ENCODE measurements around the gene NDRG4.

NDRG4 gene

DNA sequence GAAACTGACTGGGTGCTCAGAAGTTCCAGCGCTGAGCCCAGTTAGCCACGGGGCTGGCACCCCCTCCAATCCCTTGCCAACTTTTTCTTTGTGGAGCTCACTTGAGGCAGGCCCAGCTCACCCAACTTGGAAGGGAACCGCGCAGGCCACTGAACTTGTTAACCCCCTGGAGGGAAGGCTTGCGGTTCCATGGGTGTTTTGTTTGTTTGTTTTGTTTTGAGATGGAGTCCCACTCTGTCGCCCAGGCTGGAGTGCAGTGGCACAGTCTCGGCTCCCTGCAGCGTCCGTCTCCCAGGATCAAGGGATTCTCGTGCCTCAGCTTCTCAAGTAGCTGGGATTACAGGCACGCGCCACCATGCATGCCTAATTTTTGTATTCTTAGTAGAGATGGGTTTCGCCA is 34.1 kb upstream of the NDRG4 start:
- Histone ChIP-seq H3K36me3 (ENCODE audit: control insufficient read depth, insufficient read depth, low read length) (no peaks in the 10 kb centered on the region), H3K9ac (ENCODE audit: low read length) (no peak overlapping the region), H3K27ac (ENCODE audit: low read depth, low read length) (no peak overlapping the region), H3K9me3 (ENCODE audit: control insufficient read depth, insufficient read depth, low read depth, low read length) (no peaks in the 10 kb centered on the region), H3K27me3 (ENCODE audit: control insufficient read depth, insufficient read depth, low read length) (peaks cover 69% of the 10 kb centered on the region), H3K4me3 (ENCODE audit: low read depth, low read length) (no peak overlapping the region), H3K4me1 (ENCODE audit: control insufficient read depth, insufficient read depth, low read length) (peaks cover 7% of the 10 kb centered on the region; the same call in 1 of the 2 replicates)

DNA sequence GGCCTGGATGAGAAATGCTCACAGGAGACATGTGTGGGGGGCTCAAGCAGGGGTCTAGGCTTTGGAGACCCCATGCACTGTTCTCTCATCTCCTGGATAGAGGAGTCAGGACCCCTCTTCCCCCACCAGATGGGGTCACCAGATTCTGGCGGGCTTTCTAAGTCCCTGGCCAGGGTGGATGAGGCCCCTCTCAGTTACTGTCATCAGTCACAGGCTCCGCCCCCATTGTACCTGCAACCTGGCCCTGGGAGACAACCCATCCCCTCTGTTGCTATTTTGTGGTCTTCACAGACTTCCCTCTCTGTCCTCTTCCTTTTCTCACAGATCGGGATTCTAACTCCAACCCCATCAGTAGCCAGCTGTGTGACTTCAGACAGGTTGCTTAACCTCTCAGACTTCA is 33.5 kb upstream of the NDRG4 start:
- no peak overlapping the region for H3K9ac ChIP-seq (ENCODE audit: low read length)
- no peaks in the 10 kb centered on the region for H3K36me3 ChIP-seq (ENCODE audit: control insufficient read depth, insufficient read depth, low read length)
- peaks cover 7% of the 10 kb centered on the region; the same call in 1 of the 2 replicates for H3K4me1 ChIP-seq (ENCODE audit: control insufficient read depth, insufficient read depth, low read length)
- peaks cover 64% of the 10 kb centered on the region for H3K27me3 ChIP-seq (ENCODE audit: control insufficient read depth, insufficient read depth, low read length)
- no peak overlapping the region for H3K27ac ChIP-seq (ENCODE audit: low read depth, low read length)
- H3K4me3 ChIP-seq (ENCODE audit: low read depth, low read length) = no peak overlapping the region
- no peaks in the 10 kb centered on the region for H3K9me3 ChIP-seq (ENCODE audit: control insufficient read depth, insufficient read depth, low read depth, low read length)

DNA sequence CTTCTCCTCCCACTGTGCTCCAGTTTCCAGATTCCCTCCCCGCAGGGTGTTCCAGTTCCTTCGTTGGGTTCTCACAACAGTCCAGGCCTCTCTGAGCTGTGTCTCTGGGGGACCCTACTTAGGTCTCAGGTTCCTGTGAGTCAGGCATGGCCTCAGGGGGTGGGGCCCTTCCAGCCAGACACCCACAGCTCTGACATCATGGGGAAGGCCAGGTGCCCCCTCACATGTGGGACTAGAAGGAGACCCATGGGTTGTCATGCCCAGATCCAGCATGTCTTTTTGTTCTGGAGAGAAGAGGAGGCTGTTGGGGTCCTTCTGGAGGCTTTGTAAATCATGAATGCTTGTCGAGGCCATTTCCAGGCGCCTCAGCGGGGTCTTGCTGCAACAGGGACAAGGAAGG is 32.0 kb upstream of the NDRG4 start:
- Histone ChIP-seq H3K27ac (ENCODE audit: low read depth, low read length) (no peak overlapping the region), H3K36me3 (ENCODE audit: control insufficient read depth, insufficient read depth, low read length) (no peaks in the 10 kb centered on the region), H3K9ac (ENCODE audit: low read length) (no peak overlapping the region), H3K9me3 (ENCODE audit: control insufficient read depth, insufficient read depth, low read depth, low read length) (no peaks in the 10 kb centered on the region), H3K4me1 (ENCODE audit: control insufficient read depth, insufficient read depth, low read length) (peaks cover 6% of the 10 kb centered on the region), H3K4me3 (ENCODE audit: low read depth, low read length) (no peak overlapping the region), H3K27me3 (ENCODE audit: control insufficient read depth, insufficient read depth, low read length) (peaks cover 49% of the 10 kb centered on the region)

DNA sequence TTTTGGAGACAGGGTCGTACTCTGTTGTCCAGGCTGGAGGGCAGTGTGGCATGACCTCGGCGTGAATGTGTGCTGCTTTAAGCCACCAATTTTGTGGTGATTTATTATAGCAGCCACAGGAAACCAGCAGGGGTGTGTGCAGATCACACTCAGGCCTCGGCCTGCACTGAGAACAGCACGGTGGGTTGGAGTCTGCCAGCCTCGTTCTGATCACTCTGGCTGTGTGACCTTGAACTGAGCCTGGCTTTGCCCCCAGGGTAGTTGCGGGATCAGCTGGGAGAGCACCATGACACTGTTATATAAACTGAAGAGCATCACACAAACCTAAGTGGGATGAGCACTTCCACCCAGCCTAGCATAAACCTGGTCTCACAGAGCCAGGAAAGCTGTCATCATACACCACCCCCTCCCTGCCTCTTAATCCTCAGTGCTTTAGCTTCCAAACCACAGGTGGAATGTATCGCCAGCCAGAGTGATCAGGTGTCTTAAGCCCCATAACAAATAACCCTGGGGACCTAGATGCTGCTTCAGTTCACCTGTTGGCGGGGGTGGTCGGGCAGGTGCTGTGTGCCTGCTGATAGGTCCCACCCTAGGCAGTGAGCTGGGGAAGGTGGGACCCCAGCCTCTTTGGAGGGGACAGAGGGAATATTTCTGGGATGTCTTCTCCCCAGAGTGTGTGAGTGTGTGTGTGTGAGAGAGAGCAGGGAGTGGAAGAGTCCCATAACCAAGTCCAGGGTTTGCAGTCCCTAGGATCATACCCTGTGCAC is 28.6 kb upstream of the NDRG4 start:
- H3K27me3 ChIP-seq (ENCODE audit: control insufficient read depth, insufficient read depth, low read length) = peaks cover 14% of the 10 kb centered on the region
- H3K9me3 ChIP-seq (ENCODE audit: control insufficient read depth, insufficient read depth, low read depth, low read length) = no peaks in the 10 kb centered on the region

DNA sequence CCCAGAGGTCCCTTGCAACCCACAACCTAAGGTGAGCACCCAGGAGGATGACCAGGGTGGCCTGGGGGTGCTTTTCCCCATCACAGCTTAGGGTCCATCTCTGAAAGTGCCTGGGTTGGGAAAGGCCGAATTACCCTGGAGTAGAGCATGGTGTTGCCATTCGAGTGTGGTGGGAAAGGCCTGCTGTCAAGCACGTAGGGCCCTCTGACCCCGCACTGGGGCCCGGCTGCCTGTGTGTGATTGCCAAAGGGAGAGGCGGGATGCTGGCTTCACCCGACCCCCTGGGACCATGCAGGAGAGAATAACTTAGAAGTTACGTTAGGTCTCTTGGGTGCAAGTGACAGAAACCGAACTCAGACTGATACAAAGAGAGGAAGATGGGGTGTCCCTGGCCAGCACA is 27.7 kb upstream of the NDRG4 start:
- H3K27ac ChIP-seq (ENCODE audit: low read depth, low read length) = no peak overlapping the region
- H3K9me3 ChIP-seq (ENCODE audit: control insufficient read depth, insufficient read depth, low read depth, low read length) = no peaks in the 10 kb centered on the region
- H3K27me3 ChIP-seq (ENCODE audit: control insufficient read depth, insufficient read depth, low read length) = peaks cover 8% of the 10 kb centered on the region
- H3K4me3 ChIP-seq (ENCODE audit: low read depth, low read length) = no peak overlapping the region
- H3K9ac ChIP-seq (ENCODE audit: low read length) = no peak overlapping the region
- peaks cover 10% of the 10 kb centered on the region for H3K4me1 ChIP-seq (ENCODE audit: control insufficient read depth, insufficient read depth, low read length)
- H3K36me3 ChIP-seq (ENCODE audit: control insufficient read depth, insufficient read depth, low read length) = no peaks in the 10 kb centered on the region

More for the DNA sequence above, 28.6 kb upstream of the NDRG4 start:
- H3K36me3 ChIP-seq (ENCODE audit: control insufficient read depth, insufficient read depth, low read length) = no peaks in the 10 kb centered on the region
- no peak overlapping the region for H3K4me3 ChIP-seq (ENCODE audit: low read depth, low read length)
- H3K9ac ChIP-seq (ENCODE audit: low read length) = no peak overlapping the region
- peaks cover 10% of the 10 kb centered on the region for H3K4me1 ChIP-seq (ENCODE audit: control insufficient read depth, insufficient read depth, low read length)
- no peak overlapping the region for H3K27ac ChIP-seq (ENCODE audit: low read depth, low read length)

DNA sequence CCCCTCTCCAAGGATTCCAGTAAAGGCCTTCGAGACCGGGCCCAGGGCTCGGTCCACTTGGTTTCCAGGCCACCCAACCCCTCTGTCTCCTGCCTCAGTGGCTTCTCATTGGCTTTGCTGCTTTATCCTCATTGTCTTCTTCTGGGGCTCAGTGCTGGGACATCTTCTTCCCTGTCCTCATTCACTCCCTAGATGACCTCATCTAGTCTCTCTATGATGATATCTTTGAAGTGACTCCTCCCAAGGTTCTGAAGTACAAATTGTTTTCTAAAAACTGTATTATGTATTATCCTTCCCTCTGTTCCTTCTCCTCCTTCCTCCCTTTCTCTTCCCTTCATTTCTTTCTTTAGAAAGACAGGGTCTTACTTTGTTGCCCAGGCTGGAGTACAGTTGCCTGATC is 27.1 kb upstream of the NDRG4 start:
- Histone ChIP-seq H3K4me1 (ENCODE audit: control insufficient read depth, insufficient read depth, low read length) (peaks cover 10% of the 10 kb centered on the region), H3K9ac (ENCODE audit: low read length) (no peak overlapping the region), H3K9me3 (ENCODE audit: control insufficient read depth, insufficient read depth, low read depth, low read length) (no peaks in the 10 kb centered on the region), H3K27me3 (ENCODE audit: control insufficient read depth, insufficient read depth, low read length) (peaks cover 2% of the 10 kb centered on the region), H3K36me3 (ENCODE audit: control insufficient read depth, insufficient read depth, low read length) (no peaks in the 10 kb centered on the region), H3K27ac (ENCODE audit: low read depth, low read length) (no peak overlapping the region), H3K4me3 (ENCODE audit: low read depth, low read length) (no peak overlapping the region)

DNA sequence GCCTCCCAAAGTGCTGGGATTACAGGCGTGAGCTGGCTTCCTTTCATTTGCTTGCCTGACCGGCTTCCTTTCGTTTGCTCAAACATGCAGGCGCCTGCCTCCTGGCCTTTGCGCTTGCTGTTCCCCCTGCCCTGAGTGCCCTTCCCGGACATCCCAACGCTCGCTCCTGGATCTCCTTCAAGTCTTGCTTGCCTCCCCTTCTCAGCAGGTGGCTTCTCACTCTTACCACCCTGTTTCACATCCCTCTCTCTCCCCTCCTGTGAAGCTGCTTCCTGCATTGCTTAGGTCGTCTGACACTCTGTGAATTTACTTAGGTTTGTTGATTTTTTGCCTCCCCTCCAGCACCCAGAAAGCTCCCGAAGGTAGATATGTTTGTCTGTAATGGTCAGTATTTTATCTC is 25.6 kb upstream of the NDRG4 start:
- Histone ChIP-seq H3K27me3 (ENCODE audit: control insufficient read depth, insufficient read depth, low read length) (no peaks in the 10 kb centered on the region; the same call in 1 of the 2 replicates), H3K4me1 (ENCODE audit: control insufficient read depth, insufficient read depth, low read length) (peaks cover 10% of the 10 kb centered on the region), H3K4me3 (ENCODE audit: low read depth, low read length) (no peak overlapping the region), H3K27ac (ENCODE audit: low read depth, low read length) (no peak overlapping the region), H3K36me3 (ENCODE audit: control insufficient read depth, insufficient read depth, low read length) (no peaks in the 10 kb centered on the region), H3K9ac (ENCODE audit: low read length) (no peak overlapping the region), H3K9me3 (ENCODE audit: control insufficient read depth, insufficient read depth, low read depth, low read length) (no peaks in the 10 kb centered on the region)

DNA sequence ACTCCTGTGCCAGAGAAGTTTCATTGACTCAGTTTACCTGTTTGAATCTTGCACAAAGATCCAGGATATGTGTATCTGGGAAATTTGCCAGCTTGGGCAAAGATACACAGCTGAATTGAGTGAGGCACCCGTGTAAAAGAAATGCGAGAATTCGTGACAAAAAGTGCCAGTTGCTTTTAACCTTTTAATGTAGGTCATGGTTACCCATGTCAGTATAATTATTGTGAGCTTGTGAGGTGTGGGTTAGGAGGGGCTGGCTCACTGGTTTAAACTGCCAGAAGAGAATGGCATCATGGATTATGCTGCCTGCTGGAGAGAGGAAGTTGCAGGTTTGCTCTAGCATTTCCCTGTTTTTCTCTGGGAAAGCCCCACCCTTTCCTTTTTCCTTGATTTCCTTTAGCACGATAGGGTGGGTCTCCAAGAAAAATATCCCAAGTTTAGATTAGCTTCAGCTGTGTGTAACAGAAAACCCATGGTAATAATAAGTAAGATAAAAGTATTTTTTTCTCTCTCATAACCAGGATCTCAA is 24.8 kb upstream of the NDRG4 start:
- no peaks in the 10 kb centered on the region for H3K36me3 ChIP-seq (ENCODE audit: control insufficient read depth, insufficient read depth, low read length)
- H3K4me1 ChIP-seq (ENCODE audit: control insufficient read depth, insufficient read depth, low read length) = peaks cover 10% of the 10 kb centered on the region
- no peak overlapping the region for H3K9ac ChIP-seq (ENCODE audit: low read length)
- H3K27ac ChIP-seq (ENCODE audit: low read depth, low read length) = no peak overlapping the region
- no peaks in the 10 kb centered on the region for H3K9me3 ChIP-seq (ENCODE audit: control insufficient read depth, insufficient read depth, low read depth, low read length)
- no peaks in the 10 kb centered on the region; the same call in 1 of the 2 replicates for H3K27me3 ChIP-seq (ENCODE audit: control insufficient read depth, insufficient read depth, low read length)
- no peak overlapping the region for H3K4me3 ChIP-seq (ENCODE audit: low read depth, low read length)

DNA sequence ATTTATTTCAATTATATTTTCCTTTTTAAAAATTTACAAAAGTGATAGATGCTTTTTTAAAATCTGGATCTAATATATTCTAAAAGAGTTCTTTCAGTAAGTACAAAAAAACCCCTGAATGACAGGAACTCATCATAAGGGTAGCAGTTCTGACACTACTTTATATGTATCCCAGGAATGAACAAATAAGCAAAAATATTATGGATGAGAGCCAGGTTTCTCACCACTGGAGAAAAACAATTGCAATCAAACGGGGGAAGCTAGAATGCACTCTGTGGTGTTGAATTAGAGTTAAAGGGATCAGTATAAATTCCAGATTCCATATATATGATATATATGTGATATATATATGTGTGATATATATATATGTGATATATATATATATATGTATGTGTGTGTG is 23.2 kb upstream of the NDRG4 start:
- no peaks in the 10 kb centered on the region for H3K36me3 ChIP-seq (ENCODE audit: control insufficient read depth, insufficient read depth, low read length)
- no peak overlapping the region for H3K4me3 ChIP-seq (ENCODE audit: low read depth, low read length)
- no peak overlapping the region for H3K9ac ChIP-seq (ENCODE audit: low read length)
- H3K4me1 ChIP-seq (ENCODE audit: control insufficient read depth, insufficient read depth, low read length) = peaks cover 10% of the 10 kb centered on the region; the same call in 1 of the 2 replicates
- H3K27ac ChIP-seq (ENCODE audit: low read depth, low read length) = no peak overlapping the region
- H3K9me3 ChIP-seq (ENCODE audit: control insufficient read depth, insufficient read depth, low read depth, low read length) = no peaks in the 10 kb centered on the region
- H3K27me3 ChIP-seq (ENCODE audit: control insufficient read depth, insufficient read depth, low read length) = no peaks in the 10 kb centered on the region

DNA sequence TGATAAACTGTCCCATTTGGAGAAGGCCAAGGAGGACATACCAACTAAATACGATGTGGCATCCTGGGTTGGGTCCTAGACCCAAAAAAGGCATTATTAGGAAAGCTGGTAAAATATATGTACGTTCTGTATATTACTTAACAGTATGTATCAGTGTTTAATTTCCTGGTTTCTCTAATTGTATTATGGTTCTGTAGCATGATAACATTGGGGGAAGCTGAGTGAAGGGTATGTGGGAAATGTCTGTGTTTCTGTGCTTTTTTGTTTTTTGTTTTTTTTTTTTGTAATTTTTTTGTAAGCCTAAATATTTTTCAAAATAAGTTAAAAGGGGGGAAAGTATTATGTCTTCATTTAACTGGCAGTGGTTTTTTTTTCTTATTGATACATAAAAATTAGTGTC is 21.5 kb upstream of the NDRG4 start:
- H3K9ac ChIP-seq (ENCODE audit: low read length) = no peak overlapping the region
- peaks cover 16% of the 10 kb centered on the region; the same call in 1 of the 2 replicates for H3K4me1 ChIP-seq (ENCODE audit: control insufficient read depth, insufficient read depth, low read length)
- H3K9me3 ChIP-seq (ENCODE audit: control insufficient read depth, insufficient read depth, low read depth, low read length) = no peaks in the 10 kb centered on the region
- H3K27ac ChIP-seq (ENCODE audit: low read depth, low read length) = no peak overlapping the region
- no peak overlapping the region for H3K4me3 ChIP-seq (ENCODE audit: low read depth, low read length)
- H3K36me3 ChIP-seq (ENCODE audit: control insufficient read depth, insufficient read depth, low read length) = no peaks in the 10 kb centered on the region
- H3K27me3 ChIP-seq (ENCODE audit: control insufficient read depth, insufficient read depth, low read length) = no peaks in the 10 kb centered on the region

DNA sequence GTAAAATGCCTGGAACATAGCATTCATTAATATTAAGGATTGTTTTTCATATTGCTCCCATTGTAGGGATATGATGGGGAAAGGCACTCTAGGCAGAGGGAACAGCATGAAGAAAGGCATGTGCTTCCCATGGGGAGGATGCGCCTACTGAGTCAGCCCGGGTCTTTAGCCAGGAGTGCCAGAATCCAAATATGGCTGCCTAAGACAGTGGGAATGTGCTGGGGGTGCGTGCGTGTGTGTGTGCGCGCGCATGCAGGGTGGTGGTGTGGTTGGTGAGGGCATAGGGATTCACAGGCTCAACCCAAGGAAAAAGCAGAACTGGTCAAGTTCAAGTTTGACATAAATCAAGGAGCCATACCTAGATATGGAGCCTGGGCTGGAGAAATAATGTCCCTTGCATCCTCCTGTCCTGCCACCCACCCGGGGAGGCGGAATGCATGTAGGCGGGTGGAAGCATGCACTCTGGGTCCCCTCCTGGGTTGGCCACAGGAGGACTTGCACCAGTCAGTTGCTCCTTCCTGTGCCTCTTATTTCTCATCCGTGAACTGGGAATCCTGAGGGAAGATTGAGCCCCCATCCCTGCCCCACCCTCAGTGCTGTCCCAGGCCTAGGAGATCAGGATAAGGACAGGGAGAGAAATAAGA is 18.6 kb upstream of the NDRG4 start:
- H3K9me3 ChIP-seq (ENCODE audit: control insufficient read depth, insufficient read depth, low read depth, low read length) = no peaks in the 10 kb centered on the region
- H3K4me3 ChIP-seq (ENCODE audit: low read depth, low read length) = no peak overlapping the region
- peaks cover 6% of the 10 kb centered on the region; the same call in 1 of the 2 replicates for H3K4me1 ChIP-seq (ENCODE audit: control insufficient read depth, insufficient read depth, low read length)
- no peaks in the 10 kb centered on the region for H3K36me3 ChIP-seq (ENCODE audit: control insufficient read depth, insufficient read depth, low read length)
- H3K27ac ChIP-seq (ENCODE audit: low read depth, low read length) = no peak overlapping the region
- H3K9ac ChIP-seq (ENCODE audit: low read length) = no peak overlapping the region
- no peaks in the 10 kb centered on the region for H3K27me3 ChIP-seq (ENCODE audit: control insufficient read depth, insufficient read depth, low read length)
